Ramos (cell line): Measurements from ENCODE around the gene JAML.

Experiments used
- in situ Hi-C: fragments of 300-500 bp; cut with MboI; formaldehyde crosslinking; loops from one replicate; pipeline ENCODE4 v1.14.3; 2022; ENCODE audit warnings: low sequenced_read_pairs; ENCODE audit not compliant: unreplicated experiment

JAML gene

GRCh38 chr11:118240999-118241763 lies 16.4 kb upstream of the JAML start:
- in situ Hi-C loops, result no loop called here

GRCh38 chr11:118239509-118240205 lies 14.8 kb upstream of the JAML start:
- in situ Hi-C loops, result no loop called here

DNA sequence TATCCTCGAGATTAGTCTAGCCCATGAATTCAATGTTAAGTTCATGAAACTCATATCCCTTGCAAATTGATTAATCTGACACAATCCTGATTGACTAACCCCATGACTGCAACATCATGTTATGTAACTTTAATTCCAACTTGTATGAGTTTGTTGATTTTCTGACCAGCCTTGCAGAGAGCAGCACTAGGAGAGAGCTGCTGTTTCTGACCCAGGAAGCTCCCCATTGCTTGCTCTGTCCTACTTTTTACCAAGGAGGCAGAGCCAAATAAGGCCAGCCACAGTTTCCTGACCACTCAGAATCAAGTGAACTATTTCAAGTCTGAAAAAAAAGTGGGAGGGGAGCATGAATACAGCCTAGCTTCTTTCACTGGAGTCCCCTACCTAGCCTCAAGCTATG lies 14.1 kb upstream of the JAML start:
- in situ Hi-C loops, result no loop called here

DNA sequence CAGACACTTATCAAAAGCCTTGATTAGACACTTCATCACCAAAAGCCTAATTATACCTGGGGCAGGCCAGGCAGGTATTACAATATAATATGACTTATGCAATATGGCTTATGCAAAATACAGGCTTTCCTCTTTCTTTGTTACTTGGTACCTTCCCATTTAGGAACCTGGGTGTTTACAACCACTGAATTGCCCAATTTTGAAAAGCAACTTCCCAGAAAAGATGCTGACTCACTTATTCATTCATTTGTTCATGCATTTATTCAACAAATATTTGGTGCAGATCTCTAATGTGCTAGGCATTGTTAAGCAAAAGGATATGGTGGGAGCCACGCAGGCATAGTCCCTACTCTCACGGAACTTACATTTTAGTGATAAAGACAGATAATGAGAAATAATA lies 13.6 kb upstream of the JAML start:
- in situ Hi-C loops, result no loop called here

DNA sequence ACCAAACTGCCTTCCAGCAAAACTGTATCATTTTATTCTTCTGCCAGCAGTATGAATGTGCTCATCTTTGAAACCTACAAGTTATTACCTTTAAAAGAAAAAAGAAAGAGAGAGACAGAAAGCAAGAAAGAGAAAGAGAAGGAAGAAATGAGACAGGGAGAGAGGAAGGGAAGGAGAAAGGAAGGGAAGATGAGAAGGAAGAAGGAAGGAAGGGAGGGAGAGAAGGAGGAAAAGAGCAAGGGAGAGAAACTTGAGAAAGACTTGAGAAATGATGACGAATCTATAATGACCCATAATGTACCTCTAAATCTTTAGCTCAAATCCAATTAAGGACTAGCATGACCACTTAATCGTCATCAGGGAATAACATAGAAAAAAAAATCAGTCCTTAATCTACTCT lies 11.4 kb upstream of the JAML start:
- in situ Hi-C loops, result no loop called here

DNA sequence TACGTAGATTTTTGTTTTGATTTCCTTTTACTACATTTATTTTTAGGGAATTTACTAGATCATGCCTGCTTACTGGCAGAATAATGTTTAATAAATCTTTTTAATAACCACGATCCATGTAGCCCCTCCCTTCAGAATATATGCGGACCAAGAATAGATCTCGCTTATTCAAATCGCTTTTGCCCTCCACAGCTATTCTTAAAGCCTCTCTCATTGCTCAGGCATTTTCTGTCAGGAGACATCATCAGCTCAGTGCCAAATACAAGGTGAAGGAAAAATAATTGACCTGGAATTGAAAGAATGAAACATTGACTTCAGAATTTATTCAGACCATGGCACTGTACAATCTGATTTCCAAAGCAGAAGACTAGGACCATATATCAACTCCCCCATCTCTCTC lies 10.0 kb upstream of the JAML start:
- in situ Hi-C loops, result no loop called here

DNA sequence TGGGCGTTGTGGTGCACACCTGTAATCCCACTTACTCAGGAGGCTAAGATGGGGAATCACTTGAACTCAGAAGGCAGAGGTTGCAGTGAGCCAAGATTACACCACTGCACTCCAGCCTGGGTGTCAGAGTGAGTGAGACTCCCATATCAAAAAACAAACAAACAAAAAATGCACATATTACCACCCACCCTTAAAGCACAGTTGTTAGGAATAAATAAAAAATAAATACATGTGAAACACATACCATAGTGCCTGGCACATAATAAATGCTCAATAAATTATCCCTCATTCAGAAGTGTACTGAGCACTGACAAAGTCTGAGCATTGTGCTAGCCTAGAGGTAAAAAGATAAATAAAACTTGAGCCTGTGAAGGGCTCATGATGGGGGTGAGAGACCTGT lies 9.0 kb upstream of the JAML start:
- in situ Hi-C loops, result no loop called here

DNA sequence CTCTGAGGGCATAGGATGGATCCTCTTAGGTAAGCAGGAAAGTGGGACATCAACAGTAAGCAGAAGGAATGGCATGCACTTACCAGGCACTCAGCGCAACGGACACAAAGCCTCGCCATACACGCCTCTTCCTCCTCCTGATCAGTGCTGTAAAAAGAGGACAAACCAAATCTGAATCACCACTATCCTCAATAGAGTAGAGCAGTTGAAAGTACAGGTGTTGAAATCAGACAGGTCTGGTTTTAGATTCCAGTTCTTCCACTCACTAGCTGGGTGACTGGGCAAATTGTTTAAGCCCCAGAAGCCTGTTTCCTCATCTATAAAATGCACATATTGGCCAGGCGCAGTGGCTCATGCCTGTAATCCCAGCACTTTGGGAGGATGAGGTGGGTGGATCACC lies 8.6 kb upstream of the JAML start:
- in situ Hi-C loops, result no loop called here

GRCh38 chr11:118232659-118233058 lies 7.8 kb upstream of the JAML start:
- in situ Hi-C loops, result no loop called here

DNA sequence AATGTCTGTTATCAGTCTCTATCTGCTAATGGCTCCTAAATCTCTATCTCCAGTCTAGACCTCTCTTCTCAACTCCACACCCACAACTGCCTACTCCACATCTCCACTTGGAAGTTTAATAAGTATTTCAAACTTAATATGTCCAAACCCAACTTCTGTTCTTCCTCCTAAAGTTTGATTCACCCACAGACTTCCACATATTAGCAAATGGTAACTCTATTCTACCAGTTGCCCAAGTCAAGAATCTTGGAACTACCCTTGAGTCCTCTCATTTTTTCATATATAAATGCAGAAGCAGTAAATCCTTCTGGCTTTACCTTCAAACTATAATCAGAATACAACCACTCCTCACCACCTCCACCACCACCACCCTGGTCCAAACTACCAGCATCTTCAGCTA lies 6.7 kb upstream of the JAML start:
- in situ Hi-C loops, result no loop called here

- in situ Hi-C loops, result no loop called here
Observed at GRCh38 chr11:118230088-118230487, 5.3 kb upstream of the JAML start.

GRCh38 chr11:118229274-118229847 lies 4.5 kb upstream of the JAML start:
- in situ Hi-C loops, result no loop called here

GRCh38 chr11:118227865-118228785 lies 3.3 kb upstream of the JAML start:
- in situ Hi-C loops, result no loop called here

GRCh38 chr11:118226781-118227180 lies 2.0 kb upstream of the JAML start:
- in situ Hi-C loops, result no loop called here

DNA sequence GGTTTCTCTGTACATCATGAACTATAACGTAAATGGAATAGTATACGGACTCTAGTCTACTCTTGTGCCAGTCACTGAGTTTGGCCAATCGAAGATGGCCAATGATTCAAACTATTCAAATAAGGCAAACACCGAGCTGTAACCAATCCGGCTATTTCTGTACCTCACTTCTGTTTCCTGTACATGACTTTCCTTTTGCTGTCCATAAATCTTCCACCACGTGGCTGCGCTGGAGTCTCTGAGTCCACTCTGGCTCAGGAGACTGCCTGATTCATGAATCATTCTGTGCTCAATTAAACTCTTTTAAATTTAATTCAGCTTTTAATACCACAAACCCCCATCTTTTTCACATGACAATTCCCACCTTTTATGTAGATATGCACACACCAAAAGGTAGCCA lies 1.5 kb upstream of the JAML start:
- in situ Hi-C loops, result no loop called here

GRCh38 chr11:118223992-118224391 lies 819 bp downstream of the JAML start:
- in situ Hi-C loops, result no loop called here

GRCh38 chr11:118223570-118223969 lies 1.2 kb downstream of the JAML start:
- in situ Hi-C loops, result no loop called here

DNA sequence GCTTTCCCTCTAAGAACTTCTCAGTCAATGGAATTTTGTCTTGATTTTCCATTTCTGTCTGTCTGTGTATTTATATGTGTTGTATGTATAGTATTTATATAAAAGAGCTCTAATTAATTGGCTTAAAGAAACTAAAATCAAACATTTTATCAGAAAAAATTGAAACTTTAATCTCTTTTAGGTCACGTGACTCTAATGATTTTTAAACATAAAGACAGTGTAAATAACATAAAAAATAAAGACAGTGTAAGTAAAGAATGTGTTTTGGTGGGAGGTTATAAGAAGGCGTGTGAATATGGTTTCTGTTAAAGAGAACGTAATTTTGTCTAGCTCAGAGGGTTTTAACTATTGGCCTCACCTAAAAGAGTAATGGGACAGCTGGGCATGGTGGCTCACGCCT lies 2.4 kb downstream of the JAML start:
- in situ Hi-C loops, result no loop called here

- in situ Hi-C loops, result no loop called here
Observed at GRCh38 chr11:118221419-118221818, 3.4 kb downstream of the JAML start.

DNA sequence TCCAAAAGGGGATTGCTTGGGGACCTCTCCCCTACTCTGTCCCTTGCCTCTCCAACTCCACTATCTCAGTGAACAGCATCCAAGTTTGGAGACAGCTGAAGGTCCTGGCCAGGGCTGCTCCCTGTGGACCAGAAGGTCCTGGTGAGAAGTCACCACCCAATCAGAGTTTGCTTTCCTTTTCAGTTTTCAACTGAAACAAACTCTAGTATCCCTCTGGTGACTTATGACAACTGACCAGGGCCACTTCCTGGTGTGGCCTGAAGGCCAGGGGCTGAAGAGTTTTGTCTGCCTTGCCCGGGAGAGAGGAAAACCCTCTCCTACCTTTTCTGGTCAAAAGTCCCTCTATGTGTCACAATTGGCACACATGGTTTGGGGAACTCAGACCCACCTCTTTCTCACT lies 5.1 kb downstream of the JAML start:
- in situ Hi-C loops, result no loop called here

DNA sequence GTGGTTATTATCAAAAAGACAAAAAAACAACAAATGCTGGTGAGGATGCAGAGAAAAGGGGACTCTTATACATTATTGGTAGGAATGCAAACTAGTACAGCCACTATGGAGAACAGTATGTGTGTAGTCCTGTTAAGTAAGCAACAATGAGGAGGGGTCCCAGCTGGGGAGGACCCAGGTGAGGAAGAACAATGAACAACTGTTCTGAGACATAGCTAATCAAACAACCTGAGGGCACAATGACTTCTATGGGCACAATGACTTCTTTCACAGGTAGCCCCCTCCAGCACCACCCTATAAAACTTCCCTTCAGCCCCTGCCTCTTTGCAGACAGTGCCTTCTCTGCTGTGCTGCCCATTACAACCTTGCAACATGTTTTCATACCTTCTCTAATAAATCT lies 5.6 kb downstream of the JAML start:
- in situ Hi-C loops, result no loop called here
